Measurements from ENCODE around the gene PNKD.

The PNKD gene, protein sequence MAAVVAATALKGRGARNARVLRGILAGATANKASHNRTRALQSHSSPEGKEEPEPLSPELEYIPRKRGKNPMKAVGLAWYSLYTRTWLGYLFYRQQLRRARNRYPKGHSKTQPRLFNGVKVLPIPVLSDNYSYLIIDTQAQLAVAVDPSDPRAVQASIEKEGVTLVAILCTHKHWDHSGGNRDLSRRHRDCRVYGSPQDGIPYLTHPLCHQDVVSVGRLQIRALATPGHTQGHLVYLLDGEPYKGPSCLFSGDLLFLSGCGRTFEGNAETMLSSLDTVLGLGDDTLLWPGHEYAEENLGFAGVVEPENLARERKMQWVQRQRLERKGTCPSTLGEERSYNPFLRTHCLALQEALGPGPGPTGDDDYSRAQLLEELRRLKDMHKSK

DNA sequence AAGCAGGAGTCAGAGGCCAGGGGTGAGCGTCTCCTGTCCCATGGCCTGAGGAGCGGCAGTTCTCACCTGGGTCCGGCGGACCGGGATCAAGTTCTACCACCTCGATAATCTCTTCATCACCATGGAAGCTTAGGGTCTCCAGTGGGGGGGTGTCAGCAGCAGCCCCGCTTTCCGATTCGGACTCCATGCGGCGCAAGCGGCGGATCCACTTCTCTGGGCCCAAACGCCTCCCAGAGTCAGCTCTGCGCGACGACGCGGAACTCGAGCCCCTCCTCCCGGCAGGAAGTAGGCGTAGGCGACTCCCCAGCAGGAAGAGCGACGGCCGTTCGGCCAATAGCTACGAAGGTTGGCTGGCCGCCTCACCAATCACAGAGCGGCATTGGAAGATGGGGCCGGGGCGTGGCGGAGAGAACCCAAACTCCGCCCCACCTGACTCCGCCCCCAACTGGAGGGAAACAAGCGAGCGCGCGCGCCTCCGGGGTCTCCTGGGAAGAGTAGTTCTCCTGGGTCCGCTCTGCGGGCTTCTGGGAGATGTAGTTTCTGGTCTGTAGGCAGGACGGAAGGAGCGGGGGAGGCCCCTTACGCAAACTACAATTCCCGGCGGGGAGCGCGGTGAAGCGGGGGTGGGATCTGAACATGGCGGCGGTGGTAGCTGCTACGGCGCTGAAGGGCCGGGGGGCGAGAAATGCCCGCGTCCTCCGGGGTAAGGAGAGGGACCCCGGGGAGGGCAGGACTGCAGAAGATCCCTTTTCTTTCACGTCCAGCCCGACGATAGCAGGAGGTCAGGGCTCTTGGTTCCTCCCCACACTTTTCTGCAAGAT lies at the start of gene PNKD, which contains the start of gene AAMP:
Gene PNKD (plus strand): TSS at position 620 of the 821 bp plus-strand sequence. CDS start 17 bp downstream, at position 637.
Gene AAMP (minus strand): TSS at position 238 of the 821 bp plus-strand sequence. CDS start 51 bp downstream, at position 187.
- DNase-seq (ENCODE audit: low read depth) = peak; percentile 100
- peak within 1 kb of the TSS; percentile 91 for H3K4me3 ChIP-seq (ENCODE audit: low read depth, low read length)
- TF ChIP-seq, protein P1, sequence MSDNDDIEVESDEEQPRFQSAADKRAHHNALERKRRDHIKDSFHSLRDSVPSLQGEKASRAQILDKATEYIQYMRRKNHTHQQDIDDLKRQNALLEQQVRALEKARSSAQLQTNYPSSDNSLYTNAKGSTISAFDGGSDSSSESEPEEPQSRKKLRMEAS (IDR thresholded peaks at IDR 0.05; ENCODE audit: low read depth, low read length) = peak; percentile 14; the same call in 1 of the 2 replicates
- TF ChIP-seq, protein P2, sequence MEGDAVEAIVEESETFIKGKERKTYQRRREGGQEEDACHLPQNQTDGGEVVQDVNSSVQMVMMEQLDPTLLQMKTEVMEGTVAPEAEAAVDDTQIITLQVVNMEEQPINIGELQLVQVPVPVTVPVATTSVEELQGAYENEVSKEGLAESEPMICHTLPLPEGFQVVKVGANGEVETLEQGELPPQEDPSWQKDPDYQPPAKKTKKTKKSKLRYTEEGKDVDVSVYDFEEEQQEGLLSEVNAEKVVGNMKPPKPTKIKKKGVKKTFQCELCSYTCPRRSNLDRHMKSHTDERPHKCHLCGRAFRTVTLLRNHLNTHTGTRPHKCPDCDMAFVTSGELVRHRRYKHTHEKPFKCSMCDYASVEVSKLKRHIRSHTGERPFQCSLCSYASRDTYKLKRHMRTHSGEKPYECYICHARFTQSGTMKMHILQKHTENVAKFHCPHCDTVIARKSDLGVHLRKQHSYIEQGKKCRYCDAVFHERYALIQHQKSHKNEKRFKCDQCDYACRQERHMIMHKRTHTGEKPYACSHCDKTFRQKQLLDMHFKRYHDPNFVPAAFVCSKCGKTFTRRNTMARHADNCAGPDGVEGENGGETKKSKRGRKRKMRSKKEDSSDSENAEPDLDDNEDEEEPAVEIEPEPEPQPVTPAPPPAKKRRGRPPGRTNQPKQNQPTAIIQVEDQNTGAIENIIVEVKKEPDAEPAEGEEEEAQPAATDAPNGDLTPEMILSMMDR (IDR thresholded peaks at IDR 0.05; ENCODE audit: low read depth, low read length) = no peak
- TF ChIP-seq MYC (IDR thresholded peaks at IDR 0.05; ENCODE audit: low read depth, low read length) = peak; percentile 44
- TF ChIP-seq POLR2A (IDR thresholded peaks at IDR 0.05; ENCODE audit: extremely low read depth, insufficient read length) = peak; percentile 85

DNA sequence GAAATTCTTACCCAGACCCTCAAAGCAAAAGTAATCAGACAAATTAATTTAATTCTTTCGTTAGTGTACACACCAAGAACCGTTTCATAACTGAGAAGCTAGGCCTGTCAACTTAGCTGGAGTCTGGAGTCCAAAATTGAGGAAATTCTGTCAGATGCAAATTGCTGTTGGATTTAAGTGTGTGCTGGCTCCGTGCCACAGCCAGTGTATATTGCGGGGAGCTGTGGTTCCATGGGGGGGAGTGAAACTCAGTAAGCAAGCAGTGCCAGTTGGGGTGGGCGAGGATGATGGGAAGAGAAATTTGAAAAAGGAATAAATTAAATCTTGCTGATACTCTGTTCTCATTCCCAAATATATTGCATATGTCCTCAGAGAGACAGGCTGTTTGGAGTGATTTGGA lies 49.3 kb upstream of the PNKD start:
- TF ChIP-seq, protein P2 (IDR thresholded peaks at IDR 0.05; ENCODE audit: low read depth, low read length) = no peak
- TF ChIP-seq POLR2A (IDR thresholded peaks at IDR 0.05; ENCODE audit: extremely low read depth, insufficient read length) (no peak), MYC (IDR thresholded peaks at IDR 0.05; ENCODE audit: low read depth, low read length) (no peak)
- TF ChIP-seq, protein P1 (IDR thresholded peaks at IDR 0.05; ENCODE audit: low read depth, low read length) = no peak
- DNase-seq (ENCODE audit: low read depth) = no peak
- peak overlapping the region; percentile 98 for H3K4me3 ChIP-seq (ENCODE audit: low read depth, low read length)

DNA sequence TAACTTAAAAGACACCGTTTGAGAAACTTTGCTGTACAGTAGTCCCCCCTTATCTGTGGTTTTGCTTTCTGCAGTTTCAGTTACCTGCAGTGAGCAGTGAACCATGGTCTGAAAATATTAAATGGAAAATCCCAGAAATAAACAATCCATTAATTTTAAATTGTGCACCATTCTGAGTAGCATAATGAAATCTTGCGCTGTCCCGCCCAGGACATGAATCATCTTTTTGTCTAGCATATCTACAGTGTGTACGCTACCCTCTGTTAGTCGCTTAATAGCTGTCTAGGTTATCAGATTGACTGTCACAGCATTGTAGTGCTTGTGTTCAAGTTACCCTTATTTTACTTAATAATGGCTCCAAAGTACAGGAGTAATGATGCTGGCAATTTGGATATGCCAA lies 47.3 kb upstream of the PNKD start:
- peak overlapping the region; percentile 29 for H3K4me3 ChIP-seq (ENCODE audit: low read depth, low read length)
- DNase-seq (ENCODE audit: low read depth) = no peak
- TF ChIP-seq MYC (IDR thresholded peaks at IDR 0.05; ENCODE audit: low read depth, low read length) = no peak

DNA sequence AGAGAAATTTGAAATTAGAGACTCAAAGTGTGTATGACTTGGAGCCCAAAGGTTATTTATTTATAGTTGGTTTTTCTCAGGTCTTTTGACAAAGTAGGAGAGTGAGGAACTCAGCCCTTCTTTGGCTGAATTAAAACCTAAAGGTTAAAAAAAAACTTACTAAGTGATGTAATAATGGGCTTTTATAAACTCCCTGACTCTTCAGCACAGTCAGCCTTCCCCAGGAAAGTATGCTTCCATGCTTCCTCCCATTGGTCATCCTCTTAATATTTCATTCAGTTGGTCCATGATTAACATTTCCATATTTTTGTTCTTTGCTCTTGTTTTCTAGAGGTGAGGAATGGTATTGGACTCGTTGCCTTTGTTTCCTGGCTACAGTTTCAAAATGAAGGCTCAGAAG lies 46.1 kb upstream of the PNKD start:
- DNase-seq (ENCODE audit: low read depth) = no peak
- H3K4me3 ChIP-seq (ENCODE audit: low read depth, low read length) = peak overlapping the region; percentile 29
- no peak for TF ChIP-seq MYC (IDR thresholded peaks at IDR 0.05; ENCODE audit: low read depth, low read length)
- TF ChIP-seq, protein P1 (IDR thresholded peaks at IDR 0.05; ENCODE audit: low read depth, low read length) = no peak
- TF ChIP-seq POLR2A (IDR thresholded peaks at IDR 0.05; ENCODE audit: extremely low read depth, insufficient read length) = no peak
- TF ChIP-seq, protein P2 (IDR thresholded peaks at IDR 0.05; ENCODE audit: low read depth, low read length) = no peak

DNA sequence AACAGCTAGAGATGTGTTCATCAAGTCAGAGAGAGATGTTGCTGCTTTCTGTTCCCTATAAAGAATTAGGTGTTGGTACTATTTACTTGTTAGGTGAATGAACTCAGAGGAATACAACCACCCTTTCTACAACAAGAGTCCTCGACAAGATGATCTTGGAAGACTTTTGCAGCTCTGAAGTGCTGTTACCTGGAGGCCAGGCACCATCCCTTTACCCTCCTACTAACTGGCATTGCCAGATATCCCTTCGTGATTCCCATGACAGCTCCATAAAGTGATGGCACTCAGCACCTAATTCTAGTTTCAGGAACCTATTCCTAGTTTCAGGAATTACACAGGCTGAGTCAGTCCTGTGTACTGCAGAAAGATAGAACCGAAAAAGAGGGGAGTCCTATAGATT lies 43.4 kb upstream of the PNKD start:
- TF ChIP-seq, protein P1 (IDR thresholded peaks at IDR 0.05; ENCODE audit: low read depth, low read length) = no peak
- TF ChIP-seq, protein P2 (IDR thresholded peaks at IDR 0.05; ENCODE audit: low read depth, low read length) = no peak
- TF ChIP-seq MYC (IDR thresholded peaks at IDR 0.05; ENCODE audit: low read depth, low read length) = no peak
- no peak for TF ChIP-seq POLR2A (IDR thresholded peaks at IDR 0.05; ENCODE audit: extremely low read depth, insufficient read length)
- DNase-seq (ENCODE audit: low read depth) = no peak
- no peak overlapping the region for H3K4me3 ChIP-seq (ENCODE audit: low read depth, low read length)

Data from NB4 (cell line).